Measurements from ENCODE around the gene RNU6-9.

DNA sequence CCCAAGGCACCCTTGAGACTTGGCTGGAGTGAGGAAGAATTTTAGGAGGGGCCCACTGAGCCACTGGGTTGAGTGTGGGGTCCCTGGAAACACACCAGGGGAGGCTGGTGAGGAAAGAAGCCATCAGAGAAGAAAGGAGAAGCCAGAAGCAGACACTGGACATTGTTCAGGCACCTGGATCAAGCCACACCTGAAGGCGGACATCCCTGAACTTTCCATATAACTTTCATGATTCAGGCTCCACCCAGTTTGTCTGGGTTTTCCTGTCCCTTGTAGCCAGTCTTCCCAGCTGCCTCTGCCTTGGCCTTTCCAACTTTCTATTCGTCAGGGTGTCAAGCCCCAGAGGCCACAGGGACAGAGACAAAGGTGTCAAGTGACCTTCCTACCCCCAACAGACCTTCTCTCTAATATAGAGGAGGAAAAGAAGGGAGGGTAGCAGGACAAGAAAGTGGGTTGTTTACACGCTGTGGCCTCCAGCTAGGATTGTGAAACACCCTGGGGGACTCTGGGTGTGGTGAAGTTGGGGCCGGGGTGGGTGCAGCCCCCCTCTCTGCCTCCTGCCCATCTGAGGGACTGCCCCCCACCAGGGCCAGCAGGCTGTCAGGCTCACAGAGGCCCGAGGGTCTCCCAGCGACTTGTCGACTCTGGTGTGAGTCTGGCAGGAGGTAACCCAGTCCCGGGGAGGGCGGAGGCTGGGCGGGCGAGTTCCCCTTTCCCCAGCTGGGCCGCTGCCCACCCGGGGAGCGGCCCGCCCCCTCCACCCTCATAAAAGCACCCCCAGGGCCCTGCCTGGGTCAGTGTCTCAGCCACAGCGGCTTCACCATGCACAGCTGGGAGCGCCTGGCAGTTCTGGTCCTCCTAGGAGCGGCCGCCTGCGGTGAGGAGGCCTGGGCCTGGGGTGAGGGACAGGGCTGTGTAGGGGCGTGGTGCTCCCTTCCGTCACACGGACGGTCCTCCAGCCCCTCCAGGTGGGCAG lies 34.1 kb upstream of the RNU6-9 start, which contains the start of gene CFD:
- no peak for TF ChIP-seq SP2 (tag by site-specific recombination; IDR thresholded peaks at IDR 0.05)
- TF ChIP-seq, protein P1, sequence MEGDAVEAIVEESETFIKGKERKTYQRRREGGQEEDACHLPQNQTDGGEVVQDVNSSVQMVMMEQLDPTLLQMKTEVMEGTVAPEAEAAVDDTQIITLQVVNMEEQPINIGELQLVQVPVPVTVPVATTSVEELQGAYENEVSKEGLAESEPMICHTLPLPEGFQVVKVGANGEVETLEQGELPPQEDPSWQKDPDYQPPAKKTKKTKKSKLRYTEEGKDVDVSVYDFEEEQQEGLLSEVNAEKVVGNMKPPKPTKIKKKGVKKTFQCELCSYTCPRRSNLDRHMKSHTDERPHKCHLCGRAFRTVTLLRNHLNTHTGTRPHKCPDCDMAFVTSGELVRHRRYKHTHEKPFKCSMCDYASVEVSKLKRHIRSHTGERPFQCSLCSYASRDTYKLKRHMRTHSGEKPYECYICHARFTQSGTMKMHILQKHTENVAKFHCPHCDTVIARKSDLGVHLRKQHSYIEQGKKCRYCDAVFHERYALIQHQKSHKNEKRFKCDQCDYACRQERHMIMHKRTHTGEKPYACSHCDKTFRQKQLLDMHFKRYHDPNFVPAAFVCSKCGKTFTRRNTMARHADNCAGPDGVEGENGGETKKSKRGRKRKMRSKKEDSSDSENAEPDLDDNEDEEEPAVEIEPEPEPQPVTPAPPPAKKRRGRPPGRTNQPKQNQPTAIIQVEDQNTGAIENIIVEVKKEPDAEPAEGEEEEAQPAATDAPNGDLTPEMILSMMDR (tag by site-specific recombination; IDR thresholded peaks at IDR 0.05): no peak
- TF ChIP-seq, protein P2, sequence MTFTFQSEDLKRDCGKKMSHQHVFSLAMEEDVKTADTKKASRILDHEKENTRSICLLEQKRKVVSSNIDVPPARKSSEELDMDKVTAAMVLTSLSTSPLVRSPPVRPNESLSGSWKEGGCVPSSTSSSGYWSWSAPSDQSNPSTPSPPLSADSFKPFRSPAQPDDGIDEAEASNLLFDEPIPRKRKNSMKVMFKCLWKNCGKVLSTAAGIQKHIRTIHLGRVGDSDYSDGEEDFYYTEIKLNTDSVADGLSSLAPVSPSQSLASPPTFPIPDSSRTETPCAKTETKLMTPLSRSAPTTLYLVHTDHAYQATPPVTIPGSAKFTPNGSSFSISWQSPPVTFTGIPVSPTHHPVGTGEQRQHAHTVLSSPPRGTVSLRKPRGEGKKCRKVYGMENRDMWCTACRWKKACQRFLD (tag by site-specific recombination; IDR thresholded peaks at IDR 0.05): no peak
- TF ChIP-seq ZBTB7A (tag by site-specific recombination; IDR thresholded peaks at IDR 0.05; ENCODE audit: low read depth): no peak
- TF ChIP-seq ZNF112 (tag by site-specific recombination; IDR thresholded peaks at IDR 0.05): no peak
- no peak for TF ChIP-seq ZNF830 (tag by site-specific recombination; IDR thresholded peaks at IDR 0.05; ENCODE audit: low read depth)
- TF ChIP-seq, protein P3, sequence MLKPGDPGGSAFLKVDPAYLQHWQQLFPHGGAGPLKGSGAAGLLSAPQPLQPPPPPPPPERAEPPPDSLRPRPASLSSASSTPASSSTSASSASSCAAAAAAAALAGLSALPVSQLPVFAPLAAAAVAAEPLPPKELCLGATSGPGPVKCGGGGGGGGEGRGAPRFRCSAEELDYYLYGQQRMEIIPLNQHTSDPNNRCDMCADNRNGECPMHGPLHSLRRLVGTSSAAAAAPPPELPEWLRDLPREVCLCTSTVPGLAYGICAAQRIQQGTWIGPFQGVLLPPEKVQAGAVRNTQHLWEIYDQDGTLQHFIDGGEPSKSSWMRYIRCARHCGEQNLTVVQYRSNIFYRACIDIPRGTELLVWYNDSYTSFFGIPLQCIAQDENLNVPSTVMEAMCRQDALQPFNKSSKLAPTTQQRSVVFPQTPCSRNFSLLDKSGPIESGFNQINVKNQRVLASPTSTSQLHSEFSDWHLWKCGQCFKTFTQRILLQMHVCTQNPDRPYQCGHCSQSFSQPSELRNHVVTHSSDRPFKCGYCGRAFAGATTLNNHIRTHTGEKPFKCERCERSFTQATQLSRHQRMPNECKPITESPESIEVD (tag by site-specific recombination; IDR thresholded peaks at IDR 0.05): no peak
- no peak for TF ChIP-seq ZNF626 (tag by site-specific recombination; IDR thresholded peaks at IDR 0.05)
